Measurements from ENCODE around the gene ASTN2.
"Not testable (repeated sequence)": the region's sequence is repeated elsewhere in the genome, so short reads cannot be mapped to it uniquely, and the experiment has no call there.

Gene ASTN2

GRCh38 chr9:116718111-116718510, 696.7 kb downstream of the ASTN2 start:
- no peak for DNase-seq

GRCh38 chr9:116717150-116717549, 697.7 kb downstream of the ASTN2 start:
- DNase-seq: no peak

- no peak for DNase-seq
Measured at GRCh38 chr9:116716438-116716837, 698.4 kb downstream of the ASTN2 start.

- DNase-seq: no peak
Measured at GRCh38 chr9:116715751-116716150, 699.1 kb downstream of the ASTN2 start.

- no peak for DNase-seq
Measured at GRCh38 chr9:116713271-116713670, 701.6 kb downstream of the ASTN2 start.

- DNase-seq: no peak
Measured at GRCh38 chr9:116712781-116713180, 702.1 kb downstream of the ASTN2 start.

DNA sequence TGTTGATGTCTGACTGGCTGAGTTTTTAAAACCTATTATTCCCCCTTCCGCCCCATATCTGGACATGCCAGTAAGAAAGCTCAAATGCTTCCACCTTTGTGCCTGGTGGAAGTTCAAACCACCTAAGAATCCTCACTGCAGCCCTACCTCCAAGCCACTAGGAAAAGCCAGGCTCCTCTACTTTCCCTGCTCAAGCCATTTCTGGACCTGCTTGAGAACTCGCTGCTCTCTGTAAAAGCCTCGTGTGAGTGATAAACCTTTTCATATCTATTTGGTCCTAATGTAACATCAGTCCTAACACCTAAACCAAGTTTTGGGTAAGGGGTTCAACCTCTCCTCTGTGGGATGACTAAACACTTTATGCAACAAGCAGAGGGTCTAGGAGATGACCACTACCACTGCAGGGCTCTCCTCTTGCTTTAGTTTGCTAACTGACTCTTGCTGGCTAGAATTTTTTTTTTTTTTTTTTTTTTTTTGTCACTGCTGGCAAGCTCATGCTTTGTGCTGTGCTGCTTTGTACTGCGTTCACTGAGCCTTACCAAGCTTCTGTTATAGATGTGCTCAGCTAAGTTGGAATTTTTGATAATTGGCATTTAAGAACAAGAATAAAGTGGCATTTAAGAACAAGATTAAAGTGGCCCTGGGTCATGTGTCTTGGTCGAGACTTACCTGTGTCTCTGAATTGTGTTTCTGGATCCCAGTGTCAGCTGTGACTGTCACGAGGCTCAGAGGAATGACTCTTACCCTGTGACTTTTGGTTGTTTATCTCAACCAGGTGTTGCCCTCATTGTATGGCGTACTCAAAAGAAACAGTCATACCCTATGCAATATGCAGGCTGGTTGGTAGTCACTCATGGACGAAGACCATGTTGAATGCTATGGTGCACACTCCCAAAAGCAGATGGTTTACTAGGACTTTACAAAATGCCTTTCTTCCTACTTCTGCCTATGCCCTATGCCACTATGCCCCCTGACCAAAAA, 708.3 kb downstream of the ASTN2 start:
- DNase-seq: no peak

DNA sequence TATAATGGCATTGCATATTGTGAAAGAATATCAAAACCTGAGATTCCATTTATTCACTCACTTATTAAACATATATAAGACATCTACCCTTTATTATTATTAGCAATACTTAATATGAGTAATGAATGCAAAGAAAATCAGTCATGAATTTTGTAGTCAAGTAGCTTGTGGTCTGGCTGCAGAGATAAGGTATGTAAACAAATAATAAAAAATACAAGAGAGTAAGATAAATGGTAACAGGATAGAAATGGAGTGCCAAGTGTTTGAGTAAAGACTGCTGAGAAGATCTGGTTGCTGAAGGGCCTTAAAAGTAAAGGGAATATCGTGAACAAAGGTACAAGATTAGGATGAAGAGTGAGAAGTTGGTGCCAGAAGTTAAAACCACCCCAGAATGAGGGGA, 709.3 kb downstream of the ASTN2 start:
- DNase-seq: no peak

GRCh38 chr9:116704470-116704869, 710.4 kb downstream of the ASTN2 start:
- DNase-seq: no peak

DNA sequence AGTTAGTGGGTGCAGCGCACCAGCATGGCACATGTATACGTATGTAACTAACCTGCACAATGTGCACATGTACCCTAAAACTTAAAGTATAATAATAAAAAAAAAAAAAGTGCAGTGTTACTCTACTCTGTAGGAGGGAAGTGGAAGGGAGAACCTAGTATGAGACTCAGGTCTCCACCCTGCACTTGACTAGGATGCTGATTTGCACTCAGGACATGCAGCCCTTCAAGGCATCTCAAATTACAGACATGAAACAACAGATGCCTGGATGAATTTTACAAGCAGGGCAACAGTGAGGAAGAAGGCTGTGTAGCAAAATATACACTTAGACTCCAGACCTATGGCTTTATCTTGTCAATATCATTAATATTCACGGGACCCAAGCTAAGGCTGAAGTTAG, 711.2 kb downstream of the ASTN2 start:
- no peak for DNase-seq

DNA sequence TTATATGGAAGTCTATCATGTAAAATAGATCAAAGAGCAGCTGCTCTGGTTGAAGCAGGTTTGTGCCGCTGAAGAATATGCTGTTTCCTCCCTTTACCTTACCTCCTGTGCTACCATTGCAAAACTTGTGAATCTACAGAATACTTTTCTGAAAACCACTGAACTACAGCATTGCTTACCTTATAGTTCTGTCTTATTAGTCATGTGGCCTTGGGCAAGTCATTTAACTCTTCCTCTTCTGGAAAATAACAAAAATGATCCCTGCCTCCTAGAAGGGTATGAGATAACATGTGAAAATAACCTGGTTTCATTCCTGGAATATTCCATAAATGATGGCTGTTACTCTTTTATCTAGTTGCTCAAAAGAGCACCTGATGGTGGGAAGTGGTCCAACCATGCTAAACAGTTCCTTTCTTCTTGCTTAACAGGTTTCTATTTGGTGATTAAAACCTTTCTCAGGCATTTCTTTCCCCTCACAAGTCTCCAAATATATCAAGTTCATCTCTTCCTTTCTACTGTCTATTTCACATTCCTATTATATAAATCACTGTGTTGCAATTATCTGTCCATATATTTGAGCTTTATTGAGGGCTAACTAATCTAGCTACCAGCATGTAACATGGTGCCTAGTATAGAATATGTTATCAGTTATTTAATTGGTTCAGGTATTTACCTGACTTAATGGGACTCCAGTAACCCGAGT, 712.8 kb downstream of the ASTN2 start:
- DNase-seq: no peak

DNA sequence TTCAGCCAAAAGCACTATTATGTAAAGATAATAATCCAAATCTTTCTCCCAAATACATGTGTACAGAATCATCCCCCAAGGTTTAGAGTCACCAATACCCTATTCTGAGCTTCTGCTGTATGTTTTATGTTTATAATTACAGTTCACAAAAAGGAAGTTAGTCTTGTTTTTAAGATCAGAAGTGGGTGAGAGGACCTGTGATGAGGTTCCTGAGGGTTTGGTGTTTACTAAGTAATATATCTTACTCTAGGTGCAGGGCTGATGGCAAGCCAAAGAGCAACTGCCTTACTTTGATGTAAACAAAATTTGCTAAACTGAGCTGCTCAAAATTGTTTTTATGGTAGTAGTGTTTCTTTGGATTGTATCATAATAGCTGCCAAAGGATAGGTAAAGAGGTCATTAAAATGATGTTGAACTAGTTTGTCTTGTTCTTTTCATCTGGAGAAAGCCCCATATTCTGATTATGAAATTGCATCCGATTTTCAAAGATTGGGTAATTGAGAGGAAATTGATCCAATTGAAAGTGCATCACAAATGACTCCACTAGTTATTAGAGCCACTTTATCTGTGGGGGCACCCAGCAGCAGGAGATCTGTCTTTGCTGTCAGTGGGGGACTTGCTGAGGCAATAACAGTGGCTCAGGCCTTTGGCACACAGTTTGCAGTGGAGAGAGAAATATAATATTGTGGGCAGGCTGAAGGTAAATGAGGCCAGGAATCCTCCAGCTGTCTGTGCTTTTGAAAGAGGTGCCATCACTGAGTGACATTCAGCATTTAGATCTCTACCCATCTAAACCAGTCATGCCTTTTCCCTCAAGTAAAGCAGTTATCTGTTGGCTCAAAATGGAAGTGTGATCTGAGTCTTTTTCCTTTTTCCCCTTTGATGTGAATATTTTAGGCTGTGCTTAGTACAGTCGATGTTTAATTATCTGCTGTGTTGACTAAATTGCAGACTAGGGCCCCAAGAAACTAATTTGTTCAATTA, 713.7 kb downstream of the ASTN2 start:
- no peak for DNase-seq

DNA sequence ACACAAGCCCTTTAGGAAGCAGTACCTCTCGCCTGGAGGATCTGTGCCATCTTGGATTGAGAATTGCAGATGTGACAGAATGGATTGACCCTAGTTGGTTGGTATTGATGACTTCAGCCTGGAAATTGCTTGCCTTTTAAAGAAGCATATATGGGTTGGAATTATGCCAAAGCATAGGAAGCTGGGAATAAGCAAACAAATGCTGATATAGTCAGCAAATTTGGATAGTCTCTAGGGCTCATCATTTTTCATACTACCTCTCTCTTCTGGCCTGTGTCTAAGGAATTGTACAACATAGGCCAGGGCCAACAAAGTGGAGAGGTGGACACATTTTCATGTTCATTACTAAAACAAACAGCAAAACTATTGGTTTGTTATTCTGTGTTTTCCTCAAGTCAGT, 714.6 kb downstream of the ASTN2 start:
- DNase-seq: no peak

DNA sequence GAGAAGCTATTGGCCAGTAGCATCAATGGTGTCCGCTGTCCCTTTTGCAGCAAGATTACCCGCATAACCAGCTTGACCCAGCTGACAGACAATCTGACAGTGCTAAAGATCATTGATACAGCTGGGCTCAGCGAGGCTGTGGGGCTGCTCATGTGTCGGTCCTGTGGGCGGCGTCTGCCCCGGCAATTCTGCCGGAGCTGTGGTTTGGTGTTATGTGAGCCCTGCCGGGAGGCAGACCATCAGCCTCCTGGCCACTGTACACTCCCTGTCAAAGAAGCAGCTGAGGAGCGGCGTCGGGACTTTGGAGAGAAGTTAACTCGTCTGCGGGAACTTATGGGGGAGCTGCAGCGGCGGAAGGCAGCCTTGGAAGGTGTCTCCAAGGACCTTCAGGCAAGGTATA, 717.0 kb downstream of the ASTN2 start:
- DNase-seq: no peak

DNA sequence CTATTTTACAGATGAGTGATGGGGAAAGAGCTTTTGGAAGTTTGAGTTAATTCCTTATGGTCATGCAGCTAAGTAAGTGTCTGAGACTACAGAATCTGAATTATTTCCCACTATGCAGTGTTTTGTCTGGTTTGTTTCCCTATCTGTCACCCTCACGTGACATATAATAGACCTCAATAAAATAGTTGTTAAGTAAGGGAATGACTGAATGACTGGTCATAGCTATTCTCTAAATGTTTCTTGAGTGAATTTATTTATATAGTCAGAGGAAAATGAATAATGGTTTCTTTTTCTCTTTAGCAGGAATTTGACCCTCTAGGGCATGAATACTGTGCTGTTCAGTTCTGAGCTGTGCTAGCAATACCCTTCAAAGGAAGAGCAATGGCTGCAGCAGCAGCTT, 717.5 kb downstream of the ASTN2 start:
- no peak for DNase-seq

DNA sequence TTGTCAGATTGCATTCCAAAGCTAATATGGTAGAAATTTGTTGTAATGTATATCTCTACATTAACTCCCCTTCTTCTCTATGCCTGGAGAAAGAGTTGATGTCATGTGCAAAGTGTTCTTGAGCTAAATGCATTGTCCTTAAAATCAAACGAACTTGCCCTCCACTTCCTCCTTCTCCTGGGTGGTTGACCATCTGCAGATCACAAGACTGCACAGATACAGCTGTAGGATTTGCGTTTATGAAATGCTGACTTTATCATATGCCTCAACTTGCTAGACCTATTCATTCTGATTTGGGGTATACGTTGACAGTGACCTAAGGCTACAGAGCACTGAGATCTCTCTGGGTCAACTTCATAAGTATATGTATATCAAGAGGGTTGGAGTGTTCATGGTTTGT, 719.4 kb downstream of the ASTN2 start:
- DNase-seq: no peak

- no peak for DNase-seq
Measured at GRCh38 chr9:116694785-116695291, 720.0 kb downstream of the ASTN2 start.

- DNase-seq: no peak
Measured at GRCh38 chr9:116693233-116693731, 721.6 kb downstream of the ASTN2 start.

DNA sequence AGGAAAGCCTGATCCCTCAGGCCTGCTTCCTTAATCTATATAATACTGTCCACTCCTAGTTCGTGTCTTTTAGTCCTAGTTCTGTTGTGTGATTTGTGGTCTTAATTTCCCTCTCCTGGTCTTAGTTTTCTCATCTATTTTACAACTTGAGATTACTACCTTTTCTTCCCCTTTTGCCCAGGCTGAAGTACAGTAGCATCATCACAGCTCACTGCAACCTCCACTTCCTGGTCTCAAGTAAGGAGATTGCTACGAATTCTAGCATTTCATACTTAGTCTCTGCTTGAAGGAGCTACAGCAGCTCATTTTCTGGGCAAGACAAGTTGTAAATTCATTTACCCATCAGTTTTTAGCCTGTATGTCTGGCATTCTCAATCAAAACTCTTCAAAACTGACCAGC, 722.2 kb downstream of the ASTN2 start:
- DNase-seq: no peak

- DNase-seq: no peak
Measured at GRCh38 chr9:116691607-116692006, 723.2 kb downstream of the ASTN2 start.

- not testable (repeated sequence) for DNase-seq
Measured at GRCh38 chr9:116690805-116691204, 724.1 kb downstream of the ASTN2 start.

GRCh38 chr9:116689486-116690032, 725.3 kb downstream of the ASTN2 start:
- no peak for DNase-seq

All from effector CD4-positive, alpha-beta T cell (primary cell).